Stimulated activated CD4-positive, alpha-beta T cell treated with anti-CD3 and anti-CD28 coated beads, Interleukin-12 subunit alpha, Interleukin-12 subunit beta, amount 100 ng/mL, for 24 hours (primary cell): ENCODE measurements around the gene C19orf85.
"Not testable (repeated sequence)": the region's sequence is repeated elsewhere in the genome, so short reads cannot be mapped to it uniquely, and the experiment has no call there.

ENCODE experiments used
- DNase-seq, 2 experiments: peaks; one replicate each; pipeline ENCODE4 v3.0.0-alpha.2; 2020; ENCODE audit warnings: low read depth in 2 of 2

C19orf85 gene

GRCh38 chr19:55457683-55458457, 6.7 kb downstream of the C19orf85 start:
- no peak for DNase-seq

GRCh38 chr19:55456347-55456746, 8.2 kb downstream of the C19orf85 start:
- no peak for DNase-seq

DNA sequence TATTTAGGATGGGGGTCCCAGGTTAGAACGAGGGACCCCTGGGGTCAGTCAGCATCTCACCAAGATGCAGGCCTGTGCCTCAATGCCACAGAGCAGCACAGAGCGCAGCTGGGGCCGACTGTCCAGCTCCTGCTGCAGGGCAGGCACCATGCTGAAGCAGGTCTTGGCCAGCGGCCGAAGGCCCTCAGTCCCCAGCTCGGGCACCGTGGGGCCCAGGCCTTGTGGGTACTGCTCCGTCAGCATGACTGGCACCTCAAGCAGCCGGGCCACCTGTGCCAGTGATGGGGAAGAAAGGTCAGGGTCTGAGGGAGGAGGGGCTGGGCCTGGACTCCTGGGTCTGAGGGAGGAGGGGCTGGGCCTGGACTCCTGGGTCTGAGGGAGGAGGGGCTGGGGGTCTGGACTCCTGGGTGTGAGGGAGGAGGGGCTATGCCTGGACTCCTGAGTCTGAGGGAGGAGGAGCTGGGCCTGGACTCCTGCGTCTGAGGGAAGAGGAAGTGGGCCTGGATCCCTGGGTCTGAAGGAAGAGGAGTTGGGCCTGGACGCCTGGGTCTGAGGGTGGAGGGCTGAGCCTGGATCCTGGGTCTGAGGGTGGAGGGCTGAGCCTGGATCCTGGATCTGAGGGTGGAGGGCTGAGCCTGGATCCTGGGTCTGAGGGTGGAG, 8.8 kb downstream of the C19orf85 start:
- DNase-seq = no peak

DNA sequence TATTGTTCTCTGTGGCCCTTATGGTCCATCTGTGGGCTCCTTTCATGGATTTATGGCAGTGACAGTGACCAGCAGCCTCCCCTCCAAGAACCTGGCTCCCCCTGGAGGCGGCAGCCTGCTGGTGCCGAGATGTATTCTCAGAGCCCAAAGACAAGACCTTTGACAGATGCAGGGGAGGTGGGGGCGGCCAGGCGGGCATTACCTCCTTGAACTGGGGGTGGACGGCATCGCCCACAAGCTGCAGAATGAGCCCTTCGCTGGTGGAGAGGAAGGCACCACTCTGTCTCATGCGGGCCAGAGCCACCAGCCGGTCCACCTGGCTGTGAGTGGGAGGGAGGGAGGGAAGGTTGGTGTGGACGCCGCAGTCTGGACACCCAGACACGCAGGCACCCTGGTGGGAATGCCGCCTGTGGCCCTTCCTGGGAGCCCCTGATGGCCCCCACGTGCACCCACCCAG, 9.7 kb downstream of the C19orf85 start:
- no peak for DNase-seq

- DNase-seq = no peak
These were observed 10.9 kb downstream of the C19orf85 start for GRCh38 chr19:55453511-55454260.

GRCh38 chr19:55452749-55453346, 11.7 kb downstream of the C19orf85 start:
- no peak for DNase-seq

DNA sequence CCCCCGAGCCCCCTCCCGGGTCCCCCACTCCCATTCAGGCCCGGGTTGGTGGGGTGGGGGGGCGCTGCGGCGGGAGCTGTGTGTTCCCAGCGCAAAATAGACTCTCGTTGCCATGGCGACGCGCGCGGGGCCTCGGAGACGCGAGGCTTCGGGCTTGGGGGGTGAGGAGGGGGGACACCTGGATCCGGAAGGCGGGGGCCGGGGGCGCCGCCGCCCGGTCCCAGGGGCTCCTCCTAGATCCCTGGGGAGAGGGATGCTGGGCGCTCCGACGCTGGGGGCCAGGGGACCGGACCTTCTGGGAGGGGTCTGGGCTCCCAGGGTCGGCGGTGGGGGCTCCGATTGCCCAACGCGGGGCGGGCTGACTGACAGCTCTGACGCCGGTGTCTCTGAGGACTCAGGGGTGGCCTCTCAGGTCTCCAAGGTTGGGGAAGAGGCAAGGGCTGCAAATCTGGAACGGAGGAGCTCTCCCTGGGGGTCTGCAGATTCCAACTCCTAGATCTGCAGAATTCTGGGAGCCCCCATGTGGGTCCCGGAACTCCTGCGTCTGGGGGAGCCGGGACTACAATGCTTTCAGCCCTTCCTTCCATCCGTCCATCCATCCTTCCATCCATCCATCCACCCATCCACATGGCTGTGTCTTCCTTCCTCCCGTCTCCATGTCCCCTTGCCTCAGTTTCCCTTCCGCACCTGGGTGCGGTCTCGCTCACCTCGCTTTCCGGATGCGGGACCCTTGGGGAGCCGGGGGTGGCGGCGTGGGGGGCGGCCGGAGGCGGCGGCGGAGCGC, 12.4 kb downstream of the C19orf85 start:
- DNase-seq = no peak

- no peak for DNase-seq
These were observed 13.2 kb downstream of the C19orf85 start for GRCh38 chr19:55451163-55451964.

GRCh38 chr19:55449469-55449868, 15.1 kb downstream of the C19orf85 start:
- no peak for DNase-seq

DNA sequence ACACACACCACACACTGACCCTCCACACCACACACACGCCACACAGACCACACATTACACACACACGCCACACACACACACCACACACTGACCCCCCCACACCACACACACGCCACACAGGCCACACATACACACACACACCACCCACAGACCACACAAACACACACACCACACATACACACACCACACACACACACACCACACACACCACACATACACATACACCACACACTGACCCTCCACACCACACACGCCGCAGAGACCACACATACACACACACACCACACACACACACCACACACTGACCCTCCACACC, 16.4 kb downstream of the C19orf85 start:
- DNase-seq = not testable (repeated sequence)

DNA sequence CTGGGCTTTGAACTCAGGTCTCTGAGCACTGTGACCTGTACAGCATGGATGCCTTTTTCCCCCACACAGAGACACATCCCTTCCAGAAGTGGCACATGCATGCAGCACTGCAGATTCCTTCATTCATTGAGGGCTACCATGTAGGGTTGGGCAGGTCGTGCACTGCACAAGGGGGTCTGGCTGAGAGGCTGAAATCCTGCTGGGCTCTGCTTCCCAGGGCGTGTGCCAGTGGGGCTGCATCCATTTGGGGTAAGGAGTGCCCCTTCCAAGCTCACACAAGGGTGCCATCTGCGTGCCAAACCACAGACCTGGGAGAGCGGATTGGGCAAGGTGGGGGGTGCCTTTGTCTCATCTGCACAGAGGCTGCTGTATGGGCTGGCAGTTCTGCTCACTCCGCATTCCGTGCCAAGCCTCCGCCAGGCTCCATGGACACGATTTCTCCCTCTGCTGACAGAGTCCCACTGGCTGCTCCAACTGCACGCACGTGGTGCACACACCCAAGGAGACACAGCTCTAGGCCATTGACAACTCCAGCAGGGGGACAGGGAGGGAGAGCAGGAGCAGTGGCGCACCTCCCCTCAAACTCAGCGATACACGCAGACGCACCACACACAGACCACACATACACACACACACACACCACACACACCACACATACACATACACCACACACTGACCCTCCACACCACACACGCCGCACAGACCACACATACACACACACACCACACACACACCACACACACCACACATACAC, 17.0 kb downstream of the C19orf85 start:
- no peak for DNase-seq

- no peak for DNase-seq
These were observed 18.5 kb downstream of the C19orf85 start for GRCh38 chr19:55446060-55446459.

DNA sequence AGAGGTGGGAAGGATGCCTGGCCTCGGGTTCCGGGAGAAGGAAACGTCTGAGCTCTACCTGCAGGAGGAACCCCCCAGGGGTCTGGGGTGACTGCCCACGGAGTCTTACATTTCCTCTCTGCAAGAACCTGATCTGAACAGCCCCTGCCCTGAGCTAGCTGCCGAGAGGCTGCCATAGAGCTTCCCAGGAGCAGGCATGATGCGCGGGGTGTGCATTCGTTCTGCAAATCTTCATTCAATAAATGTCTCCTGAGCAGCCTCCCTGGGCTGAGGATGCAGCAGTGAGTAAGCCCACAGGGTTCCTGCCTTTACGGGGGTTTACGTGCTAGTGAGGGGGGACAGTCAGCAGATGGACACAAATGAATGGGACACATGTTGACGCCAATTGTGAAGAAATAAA, 19.9 kb downstream of the C19orf85 start:
- no peak for DNase-seq

DNA sequence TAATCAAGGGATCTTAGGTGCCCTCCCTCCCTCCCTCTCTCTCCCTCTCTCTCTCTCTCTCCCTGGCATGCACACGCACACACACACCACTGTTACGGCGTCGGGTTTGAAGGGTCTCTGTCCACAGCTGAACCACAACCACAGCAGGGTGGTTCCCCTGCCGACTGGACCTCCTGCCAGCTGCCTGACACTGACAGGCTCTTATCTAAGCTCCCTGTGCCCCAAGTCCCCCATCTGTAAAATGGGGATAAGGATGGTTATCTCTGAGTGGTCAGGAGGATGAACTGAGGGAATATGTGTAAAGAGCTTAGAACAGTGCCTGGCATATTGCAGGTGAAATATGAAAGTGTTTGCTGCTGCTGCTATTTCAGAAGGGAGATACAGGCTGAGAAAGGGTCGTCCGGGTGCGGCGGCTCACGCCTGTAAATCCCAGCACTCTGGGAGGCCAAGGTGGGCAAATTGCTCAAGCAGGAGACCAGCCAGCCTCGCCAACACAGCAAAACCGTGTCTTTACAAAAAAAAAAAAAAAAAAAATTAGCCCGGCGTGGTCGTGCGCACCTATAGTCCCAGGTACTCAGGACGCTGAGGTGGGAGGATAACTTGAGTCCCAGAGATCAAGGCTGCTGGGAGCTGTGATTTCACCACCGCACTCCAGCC, 20.6 kb downstream of the C19orf85 start:
- DNase-seq = no peak

DNA sequence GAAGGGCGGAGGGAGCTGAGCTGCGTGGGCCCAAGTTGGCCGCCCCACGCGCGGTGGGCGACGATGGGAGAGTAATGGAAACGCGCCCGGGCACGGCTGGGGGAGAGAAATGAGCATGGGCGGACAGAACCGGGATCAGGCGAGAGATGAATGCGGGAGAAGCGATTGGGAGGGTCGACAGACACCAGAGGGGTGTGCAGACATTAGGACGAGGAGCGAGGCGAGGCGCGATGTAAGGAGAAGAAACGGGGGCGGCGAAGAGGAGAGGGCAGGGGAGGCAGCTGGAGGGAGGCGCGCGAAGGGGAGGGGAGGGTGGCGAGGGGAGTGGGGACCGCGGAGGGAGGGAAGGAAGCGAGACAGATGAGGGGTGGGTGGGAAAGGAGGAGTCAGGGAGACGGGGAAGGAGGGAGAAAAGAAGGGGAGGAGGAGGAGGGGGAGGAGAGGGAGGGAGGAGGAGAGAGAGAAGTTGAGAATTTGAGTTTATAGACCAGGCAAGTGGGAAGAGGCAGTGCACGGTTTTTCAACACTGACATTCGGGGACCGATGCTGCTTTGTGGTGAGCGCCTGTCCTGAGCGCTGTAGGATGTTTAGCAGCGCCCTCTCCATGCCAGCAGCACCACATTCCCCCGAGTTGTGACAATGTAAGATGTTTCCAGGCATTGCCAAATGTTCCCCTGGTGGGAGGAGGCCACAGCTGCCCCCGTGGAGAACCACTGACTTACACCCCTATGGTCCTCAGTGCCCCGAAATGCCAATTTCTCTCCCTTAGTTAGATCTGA, 21.3 kb downstream of the C19orf85 start, which contains the start of gene SHISA7:
Gene SHISA7 (minus strand): TSS at position 256 of the 779 bp plus-strand sequence. CDS start 437 bp downstream, outside the sequence.
- DNase-seq = no peak

GRCh38 chr19:55442372-55442961, 22.1 kb downstream of the C19orf85 start:
- no peak for DNase-seq

GRCh38 chr19:55441692-55442321, 22.7 kb downstream of the C19orf85 start:
- no peak for DNase-seq

DNA sequence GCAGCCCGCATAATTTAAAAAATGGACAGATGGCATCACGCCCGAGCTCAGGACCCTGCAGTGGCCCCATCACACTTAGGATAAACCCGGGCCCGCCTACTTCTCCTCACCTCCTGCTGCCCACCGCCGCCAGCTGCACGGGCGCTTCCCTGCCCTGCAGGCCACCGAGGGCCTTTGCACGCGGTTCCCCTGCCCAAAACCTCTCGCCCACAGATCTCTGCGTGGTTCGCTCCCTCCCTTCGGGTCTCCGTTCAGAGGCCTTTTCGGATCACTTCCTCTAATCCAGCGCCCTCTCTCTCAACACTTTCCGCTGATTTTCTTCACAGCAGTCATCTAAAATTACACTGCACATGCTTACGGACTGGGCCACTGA, 23.2 kb downstream of the C19orf85 start:
- DNase-seq = no peak
